Activated CD4-positive, alpha-beta T cell treated with anti-CD3 and anti-CD28 coated beads, Interleukin-2, Interleukin-4, amounts not matched to agents 100 ng/mL and 50 ng/mL, durations not matched to agents 16 hours and 8 hours (primary cell): ENCODE data around the gene PYGB.
"Not testable (repeated sequence)": the region's sequence is repeated elsewhere in the genome, so short reads cannot be mapped to it uniquely, and the experiment has no call there.

Experiments used
- DNase-seq: peaks from one replicate; pipeline ENCODE4 v3.0.0-alpha.2; 2020; ENCODE audit warnings: low spot score

PYGB gene

DNA sequence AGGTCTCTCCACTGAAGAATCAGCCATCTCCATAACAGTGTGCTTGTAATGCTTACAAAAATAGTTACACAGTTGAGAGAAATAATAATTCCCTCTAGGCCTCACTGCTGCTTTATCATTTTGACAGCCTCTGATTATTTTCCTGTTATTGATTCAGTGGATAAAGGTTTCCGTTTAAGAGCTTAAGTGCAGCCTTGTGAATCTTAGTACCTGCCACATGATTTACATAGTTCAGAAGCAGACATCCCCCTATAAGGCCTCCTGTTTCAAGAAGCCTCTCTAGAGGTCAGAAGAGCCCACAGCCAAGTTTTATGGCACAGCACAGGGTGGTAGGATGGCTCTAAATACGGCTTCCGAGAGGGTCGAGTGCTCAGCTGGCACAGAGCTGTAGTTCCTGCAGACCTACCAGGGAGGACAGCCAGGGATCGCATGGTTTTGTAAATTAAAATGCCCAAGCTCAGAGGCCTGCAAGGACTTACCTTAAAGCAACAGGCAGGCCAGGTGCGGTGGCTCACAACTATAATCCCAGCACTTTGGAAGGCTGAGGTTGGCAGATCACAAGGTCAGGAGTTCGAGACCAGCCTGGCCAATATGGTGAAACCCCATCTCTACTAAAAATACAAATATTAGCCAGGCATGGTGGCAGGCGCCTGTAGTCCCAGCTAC lies 17.6 kb upstream of the PYGB start:
- DNase-seq, result no peak

DNA sequence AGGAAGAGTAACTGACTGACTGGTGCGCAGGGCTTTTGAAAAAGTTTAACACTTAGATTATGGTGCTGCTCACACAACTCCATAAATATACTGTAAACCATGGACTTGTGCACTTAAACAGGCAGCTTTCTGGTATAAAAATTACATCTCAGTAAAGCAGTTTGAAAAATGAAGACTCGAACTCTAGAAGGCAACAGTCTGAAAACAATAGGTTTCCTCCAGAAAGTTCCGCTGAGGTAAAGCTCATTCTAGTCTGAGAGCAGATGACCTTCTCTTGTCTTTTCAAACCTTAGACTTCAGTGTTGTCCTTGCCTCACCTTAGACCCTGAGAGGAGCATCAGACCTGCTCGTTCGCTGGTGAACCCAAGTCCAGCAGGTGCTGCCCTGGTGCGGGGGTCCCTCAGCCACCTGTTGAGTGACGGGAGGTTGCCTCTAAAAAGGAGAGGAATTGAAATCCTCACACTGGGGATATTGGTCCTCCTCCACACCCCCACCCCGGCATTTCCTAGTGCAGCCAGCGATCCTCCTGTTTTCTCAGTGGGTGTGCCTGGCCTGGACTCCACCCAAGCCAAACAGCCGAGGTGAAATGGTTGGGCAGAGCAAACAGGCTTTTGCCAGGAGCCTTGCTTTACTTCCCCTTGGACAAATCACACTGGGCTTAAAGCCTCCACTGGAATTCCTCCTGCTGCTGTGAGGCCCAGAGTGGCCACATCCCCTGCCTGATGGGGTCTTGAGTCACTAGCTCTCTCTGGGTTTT lies 14.7 kb upstream of the PYGB start:
- no peak for DNase-seq

DNA sequence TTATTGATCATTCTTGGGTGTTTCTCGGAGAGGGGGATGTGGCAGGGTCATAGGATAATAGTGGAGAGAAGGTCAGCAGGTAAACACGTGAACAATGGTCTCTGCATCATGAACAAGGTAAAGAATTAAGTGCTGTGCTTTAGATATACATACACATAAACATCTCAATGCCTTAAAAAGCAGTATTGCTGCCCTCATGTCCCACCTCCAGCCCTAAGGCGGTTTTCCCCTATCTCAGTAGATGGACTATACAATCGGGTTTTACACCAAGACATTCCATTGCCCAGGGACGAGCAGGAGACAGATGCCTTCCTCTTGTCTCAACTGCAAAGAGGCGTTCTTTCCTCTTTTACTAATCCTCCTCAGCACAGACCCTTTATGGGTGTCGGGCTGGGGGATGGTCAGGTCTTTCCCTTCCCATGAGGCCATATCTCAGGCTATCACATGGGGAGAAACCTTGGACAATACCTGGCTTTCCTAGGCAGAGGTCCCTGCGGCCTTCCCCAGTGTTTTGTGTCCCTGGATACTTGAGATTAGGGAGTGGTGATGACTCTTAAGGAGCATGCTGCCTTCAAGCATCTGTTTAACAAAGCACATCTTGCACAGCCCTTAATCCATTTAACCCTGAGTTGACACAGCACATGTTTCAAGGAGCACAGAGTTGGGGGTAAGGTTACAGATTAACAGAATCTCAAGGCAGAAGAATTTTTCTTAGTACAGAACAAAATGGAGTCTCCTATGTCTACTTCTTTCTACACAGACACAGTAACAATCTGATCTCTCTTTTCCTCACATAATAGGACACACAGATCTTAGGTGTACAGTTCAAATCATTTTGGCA lies 13.7 kb upstream of the PYGB start:
- DNase-seq, result not testable (repeated sequence)

DNA sequence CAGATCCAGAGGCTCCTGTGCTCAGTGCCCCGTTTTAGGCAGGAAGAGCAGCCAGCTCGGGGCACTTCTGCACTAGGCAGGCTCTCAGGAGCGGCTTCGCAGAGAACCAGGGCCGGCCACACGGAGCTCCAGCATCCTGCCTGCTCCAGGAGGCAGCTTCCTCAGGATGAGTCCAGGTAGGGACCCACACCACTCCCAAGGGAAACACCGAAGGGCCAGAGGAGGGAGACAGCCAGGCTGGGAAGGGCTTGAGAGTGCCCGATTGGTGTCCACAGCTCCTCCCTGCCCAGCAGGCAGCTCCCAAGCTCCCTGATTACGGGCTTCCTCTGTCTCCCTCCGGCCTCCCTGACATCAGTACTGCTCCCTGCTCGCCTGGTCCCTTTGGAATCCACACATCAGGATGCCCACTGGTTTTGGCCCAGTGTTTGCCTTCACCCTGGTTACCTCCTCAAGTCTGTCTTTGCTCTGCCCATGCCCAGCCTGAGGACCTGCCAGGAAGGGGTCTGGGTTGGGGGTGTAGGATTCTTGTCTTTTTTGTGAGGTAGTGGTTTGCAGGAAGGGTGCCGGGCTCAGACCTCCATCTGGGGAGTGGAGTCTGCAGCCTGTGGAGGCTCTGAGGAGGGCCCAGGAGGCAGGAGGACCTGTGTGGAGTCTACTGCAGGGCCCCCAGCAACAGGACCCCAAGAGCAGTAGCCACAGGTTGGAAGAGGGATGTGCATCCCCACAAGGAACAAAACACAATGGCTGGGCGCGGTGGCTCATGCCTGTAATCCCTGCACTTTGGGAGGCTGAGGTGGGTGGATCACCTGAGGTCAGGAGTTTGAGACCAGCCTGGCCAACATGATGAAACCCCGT lies 11.2 kb upstream of the PYGB start:
- DNase-seq, result no peak

DNA sequence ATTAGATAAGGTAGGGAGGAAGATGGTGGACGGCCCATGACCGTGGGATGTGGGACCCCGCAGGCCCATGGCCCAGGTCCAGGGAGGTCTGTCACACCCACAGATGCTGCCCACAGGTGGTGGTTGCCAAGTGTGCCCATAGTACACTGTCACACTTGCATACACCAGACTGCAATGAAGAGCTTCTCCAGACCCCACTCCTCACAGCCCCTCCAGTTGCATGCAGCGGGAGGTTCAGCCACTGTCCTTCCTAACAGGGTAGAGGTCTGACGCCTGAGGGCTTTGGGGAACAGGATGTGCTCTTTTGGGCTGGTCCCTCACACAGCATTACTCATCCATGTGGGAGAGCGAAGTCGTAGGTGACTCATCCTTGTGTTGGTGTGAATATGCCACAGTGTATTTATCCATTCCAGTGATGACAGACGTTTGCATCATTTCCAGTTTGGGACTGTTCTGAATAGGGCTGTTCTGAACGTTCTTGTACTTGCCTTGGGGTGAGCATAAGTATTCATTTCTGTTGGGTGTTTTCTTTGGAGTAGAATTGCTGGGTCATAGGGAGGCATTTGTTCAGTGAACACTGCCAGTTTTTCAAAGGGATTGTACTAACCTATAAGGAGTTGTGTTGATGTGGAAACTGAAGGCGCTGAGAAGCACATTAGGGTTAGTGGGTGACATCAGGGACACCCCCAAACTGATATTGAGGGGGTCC lies 10.1 kb upstream of the PYGB start:
- peak; percentile 92 for DNase-seq

DNA sequence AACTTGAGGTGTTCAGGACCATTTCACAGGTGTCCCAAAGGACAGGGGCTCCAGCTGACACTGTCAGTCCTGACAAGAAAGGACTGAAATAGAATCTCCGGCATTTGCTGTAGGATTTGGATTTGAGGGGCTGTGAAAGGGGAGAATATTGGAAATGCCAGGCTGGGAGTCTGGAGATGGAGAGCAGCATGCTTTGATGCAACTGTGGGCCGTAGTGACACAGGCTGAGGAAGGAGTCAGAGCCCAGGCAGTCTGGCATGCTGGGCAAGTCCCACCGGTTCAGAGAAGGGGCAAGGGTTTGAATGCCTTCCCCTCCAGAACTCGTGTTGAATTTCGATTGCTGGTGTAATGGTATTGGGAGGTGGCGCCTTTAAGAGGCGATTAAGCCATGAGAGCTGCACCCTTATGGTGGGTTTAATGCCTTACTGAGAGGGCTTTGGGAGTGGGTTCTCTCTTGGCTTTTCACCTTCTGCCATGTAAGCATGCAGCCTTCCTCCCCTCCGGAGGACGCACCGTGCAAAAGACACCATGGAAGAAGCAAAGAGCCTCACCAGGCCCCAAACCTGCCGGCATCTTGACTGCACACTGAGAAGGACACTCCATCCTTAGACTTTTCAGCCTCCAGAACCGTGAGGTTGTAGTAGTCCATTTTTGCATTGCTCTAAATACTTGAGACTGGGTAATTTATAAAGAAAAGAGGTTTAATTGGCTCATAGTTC lies 9.4 kb upstream of the PYGB start:
- no peak for DNase-seq

DNA sequence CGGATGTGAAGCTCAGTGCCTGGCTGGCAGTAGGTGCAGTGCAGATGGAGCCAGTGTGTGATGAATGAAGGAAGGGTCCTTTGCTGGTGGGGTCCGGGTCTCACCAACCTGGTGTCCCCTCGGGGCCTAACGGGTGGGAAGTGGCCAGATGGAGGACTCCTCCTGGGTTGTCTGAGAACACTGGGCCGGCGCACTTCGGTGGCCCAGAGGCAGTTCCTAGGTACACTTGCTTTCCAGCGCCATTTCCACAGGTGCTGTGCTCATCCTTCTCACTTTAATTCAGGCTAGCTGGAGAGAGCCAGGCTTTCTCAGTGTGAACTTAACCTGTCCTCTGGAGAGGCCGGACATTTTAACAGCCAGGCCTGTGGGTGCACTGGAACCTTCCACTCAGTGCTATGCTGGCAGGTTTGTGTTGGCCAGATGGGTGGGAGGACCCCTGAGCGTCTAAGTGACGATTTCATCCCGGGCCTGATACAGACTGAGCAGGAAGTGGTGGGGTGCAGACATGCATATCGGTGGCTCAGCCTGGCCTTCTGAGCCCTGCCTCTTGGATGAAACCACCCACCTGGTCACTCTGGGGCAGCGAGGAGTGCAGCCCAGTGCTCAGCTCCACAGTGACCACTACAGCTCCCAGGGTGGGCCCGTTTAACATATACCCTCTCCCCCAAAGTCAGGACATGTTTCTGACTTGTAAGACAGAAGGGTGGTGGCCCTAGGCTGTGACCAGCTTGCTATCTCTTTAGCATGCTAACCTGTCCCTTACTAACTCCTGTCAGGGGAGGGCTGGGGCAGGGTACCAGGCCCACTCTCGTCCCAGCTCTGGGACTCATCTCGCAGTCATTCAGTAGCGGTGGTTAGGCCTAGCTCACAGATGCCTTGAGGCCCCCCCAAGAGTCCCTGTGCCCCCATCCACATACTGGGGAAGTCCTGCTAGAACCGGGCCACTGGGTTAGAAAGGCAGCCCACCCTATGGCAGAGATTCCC lies 8.2 kb upstream of the PYGB start:
- no peak for DNase-seq

DNA sequence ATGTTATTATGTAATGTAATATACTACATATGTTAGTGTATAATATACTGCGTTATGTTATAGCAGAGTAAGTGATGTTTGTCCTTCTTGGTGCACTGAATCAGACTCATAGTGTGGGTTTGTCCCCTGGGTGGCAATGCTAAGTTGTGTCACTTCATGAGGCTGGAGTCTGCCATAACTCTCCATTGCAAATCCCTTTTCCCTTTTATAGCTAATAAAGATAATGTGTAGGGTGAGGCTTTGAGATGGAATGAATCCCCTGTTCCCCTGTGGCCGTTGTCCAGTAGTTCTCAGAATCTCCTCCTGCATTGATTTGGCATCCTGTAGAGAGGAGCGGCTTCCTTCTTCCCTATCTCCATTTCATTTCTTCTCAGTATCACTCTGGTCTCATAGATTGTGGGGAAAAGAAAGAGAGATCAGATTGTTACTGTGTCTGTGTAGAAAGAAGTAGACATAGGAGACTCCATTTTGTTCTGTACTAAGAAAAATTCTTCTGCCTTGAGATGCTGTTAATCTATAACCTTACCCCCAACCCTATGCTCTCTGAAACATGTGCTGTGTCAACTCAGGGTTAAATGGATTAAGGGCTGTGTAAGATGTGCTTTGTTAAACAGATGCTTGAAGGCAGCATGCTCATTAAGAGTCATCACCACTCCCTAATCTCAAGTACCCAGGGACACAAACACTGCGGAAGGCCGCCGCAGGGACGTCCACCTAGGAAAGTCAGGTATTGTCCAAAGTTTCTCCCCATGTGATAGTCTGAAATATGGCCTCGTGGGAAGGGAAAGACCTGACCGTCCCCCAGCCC lies 6.8 kb upstream of the PYGB start:
- not testable (repeated sequence) for DNase-seq

DNA sequence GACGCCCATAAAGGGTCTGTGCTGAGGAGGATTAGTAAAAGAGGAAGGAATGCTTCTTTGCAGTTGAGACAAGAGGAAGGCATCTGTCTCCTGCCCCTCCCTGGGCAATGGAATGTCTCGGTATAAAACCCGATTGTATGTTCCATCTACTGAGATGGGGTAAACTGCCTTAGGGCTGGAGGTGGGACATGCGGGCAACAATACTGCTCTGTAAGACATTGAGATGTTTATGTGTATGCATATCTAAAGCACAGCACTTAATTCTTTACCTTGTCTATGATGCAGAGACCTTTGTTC lies 6.3 kb upstream of the PYGB start:
- DNase-seq, result not testable (repeated sequence)

DNA sequence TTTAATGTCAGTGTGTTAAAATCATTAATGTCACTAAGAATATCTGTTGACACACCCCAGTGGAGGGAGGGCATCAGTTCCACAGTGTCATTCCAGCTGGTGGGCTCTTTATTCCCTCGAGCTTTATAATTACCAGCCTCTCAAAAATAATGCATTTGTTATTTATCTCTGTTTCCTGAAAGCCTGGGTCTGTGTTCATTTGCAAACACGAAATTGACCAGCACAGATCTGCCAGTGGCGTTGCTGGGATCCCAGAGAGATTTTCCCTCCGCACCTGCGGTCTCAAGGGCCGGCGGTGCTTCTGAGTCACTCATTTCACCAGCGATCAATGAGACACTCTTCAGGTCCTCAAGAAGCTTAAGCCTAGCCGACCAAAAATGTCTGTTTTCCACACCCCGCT lies 5.7 kb upstream of the PYGB start:
- no peak for DNase-seq

DNA sequence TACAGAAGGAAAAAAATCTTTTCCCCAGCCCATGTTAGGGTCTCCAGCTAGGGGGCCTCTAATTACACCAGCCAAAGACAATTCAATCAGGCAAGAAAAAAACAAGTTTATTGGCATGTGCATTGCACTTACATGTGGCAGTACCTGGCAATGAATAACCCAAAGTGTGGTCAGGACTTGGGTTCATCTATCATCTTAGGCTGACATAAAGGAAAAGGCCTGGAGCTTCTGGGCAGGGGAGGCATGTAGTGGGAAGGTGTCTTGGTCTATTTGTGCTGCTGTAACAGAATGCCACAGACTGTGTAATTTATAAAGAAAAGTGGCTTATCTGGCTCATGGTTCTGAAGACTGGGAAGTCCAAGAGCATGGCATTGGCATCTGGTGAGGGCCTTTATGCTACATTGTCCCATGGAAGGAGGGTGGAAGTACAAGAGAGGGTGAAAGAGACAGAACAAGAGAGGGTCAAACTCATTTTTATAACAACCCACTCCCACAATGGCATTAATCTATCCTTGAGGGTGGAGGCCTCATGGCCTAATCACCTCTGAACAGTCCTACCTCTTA lies 4.4 kb upstream of the PYGB start:
- DNase-seq, result no peak

DNA sequence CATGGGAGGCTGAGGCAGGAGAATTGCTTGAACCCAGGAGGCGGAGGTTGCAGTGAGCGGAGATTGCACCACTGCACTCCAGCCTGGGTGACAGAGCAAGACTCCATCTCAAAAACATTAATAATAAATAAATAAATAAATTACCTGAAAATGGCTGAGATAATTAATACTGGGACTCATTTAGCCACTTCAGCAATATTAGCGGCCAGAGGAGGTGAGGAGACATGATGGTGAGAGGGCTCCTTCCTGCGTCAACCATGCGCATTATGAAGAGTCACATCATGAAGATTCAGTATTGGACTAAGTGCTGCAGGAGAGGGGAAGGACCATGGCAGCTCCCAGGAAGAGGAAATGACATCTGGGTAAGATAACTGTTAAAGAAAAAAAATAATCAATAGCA lies 2.9 kb upstream of the PYGB start:
- no peak for DNase-seq

DNA sequence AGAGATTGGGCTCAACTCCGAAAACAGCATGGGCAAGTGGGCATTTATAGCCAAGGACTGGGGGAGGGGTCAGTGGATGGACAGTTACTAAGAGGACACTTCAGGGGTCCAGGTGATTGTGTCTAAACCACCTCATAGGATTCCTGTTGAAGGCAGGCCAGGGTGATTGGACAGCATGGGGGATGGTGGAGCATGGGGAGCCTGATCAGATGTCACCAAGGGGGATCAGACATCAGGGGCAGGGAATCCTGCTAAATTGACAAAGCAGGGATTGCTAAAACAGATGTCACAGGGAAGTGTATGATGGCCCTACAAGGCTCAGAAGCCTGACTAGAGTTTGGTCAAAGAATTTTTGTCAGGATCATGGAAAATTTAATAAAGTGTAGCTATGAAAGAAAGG lies 2.4 kb upstream of the PYGB start:
- no peak for DNase-seq

DNA sequence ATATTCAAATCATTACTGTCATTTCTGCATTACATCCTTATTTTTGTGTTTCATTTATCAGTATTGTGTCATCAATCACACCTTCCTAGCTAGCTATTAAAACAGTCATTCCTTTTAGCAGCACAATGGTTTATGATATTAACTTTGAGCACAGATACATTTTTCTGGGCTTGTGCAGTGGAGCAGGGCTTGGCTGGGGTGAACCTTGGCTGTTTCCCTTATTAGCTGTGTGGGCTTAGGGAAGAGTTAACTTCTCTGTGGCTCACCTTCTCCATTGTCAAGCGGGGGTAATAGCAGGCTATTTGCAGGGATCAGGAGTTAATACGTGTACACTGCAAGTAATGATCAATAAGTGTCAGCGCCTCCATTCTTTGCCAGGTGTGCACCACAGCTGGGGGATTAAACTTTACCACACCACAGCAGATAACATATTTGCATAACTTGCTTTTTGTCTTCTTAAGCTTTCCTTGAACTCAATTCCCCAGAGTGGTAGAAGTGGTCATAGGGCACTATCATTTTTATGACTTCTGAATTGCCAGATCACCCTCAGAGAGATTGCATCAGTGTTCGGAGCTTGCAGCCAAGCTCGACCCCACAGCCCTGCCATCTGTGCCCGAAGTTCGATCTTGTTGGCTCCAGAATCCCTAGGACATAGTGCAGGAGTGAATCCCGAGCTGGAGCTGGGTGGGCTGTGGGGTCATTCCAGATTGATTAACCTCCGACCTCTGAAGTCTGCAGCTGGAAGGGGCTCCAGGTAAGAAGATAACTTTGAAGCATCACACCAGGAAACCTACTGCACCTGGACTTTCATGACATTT lies 1.5 kb upstream of the PYGB start:
- DNase-seq, result no peak

DNA sequence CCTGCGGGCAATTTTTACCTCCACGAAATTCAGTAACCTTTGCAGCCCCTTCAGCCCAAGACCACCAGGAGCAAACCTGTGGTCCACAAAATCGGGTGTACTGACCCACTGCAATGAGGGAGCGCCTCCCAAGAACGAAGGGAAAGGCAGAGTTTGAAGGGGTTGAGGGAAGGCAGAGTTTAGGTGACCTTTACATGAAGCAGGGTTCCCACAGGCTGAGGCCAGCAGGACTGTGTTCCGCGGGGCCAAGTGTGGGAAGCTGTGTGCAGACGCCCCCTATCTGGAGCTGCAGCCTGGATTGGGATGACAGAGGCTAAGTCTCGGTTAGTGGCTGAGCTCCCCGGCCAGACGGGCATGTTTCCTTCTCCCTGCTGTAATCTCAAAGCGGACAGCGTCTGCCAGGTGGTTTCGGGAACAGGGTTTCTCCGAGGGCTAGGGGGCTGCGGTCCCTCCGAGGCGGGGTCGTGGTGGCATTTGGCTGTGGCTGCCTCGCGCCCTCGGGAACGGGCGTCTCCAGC lies 826 bp upstream of the PYGB start:
- DNase-seq, result no peak

DNA sequence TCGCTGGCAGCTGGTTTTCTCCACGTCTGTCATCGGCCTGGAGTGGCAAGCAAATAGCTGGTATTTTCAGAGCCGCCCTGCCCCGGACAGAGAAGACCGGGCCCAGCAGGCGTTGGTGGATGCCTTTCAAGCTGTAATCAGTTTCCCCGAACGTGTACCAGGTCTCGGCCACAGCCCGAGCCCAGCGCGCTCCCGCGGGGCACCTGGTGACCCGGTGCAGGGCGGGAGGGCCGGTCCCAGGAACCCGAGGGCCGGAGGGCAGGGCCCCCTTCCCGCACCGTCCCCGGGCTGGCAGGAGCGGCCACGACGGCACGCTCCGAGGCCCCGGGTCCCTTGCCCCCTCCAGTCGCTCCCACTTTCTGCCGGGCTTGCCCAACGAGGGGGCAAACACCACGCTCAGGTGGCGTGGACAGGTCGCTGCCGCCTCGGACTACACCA lies 348 bp upstream of the PYGB start:
- no peak for DNase-seq

DNA sequence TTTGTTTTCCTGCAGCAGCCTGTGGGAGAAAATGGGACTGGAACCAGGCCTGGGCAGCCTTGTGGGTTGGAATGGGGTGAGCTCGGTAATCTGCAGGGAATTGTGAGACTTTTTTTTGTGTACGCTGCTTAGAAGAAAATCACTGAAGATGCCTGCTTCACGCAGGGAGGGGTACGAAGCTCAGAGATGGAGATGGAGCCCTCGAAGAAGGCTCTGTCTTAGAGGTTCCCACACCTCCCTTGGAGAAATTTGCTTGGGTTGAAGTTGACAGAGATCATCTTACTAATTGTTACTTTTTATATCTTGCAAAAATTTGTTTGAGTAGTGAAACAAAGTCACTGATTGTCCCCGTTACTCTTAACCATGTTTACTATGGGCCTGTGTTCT lies 894 bp downstream of the PYGB start:
- DNase-seq, result no peak
